Measurements from ENCODE around the gene TIMM13.

DNA sequence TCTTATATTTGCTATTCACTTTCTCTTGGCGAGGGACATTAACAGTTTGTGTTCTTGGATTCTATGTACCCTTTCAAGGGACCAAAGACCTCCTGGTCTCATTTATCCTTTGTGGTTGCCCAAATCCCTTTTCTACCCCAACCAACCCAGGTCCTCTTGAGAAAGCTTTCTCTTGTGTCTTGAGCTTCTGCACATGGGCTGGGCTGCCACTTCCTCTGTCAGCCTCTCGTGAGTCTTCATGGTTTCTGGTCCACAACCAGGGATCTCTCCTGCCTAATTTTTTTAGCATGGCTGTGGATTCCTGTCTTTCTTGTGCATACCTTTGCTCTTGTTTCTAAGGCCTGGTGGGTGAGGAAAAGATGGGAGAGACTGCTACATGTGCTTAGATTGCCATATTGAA lies 14.9 kb downstream of the TIMM13 start:
- TF ChIP-seq CTCF (IDR thresholded peaks at IDR 0.05) (no peak), POLR2A (IDR thresholded peaks at IDR 0.05) (no peak)

Measured in heart left ventricle (tissue), 13 donors.